ENCODE results near the gene GUCY1B1.

- TF ChIP-seq CTCF (IDR thresholded peaks at IDR 0.05; ENCODE audit: low read depth, low read length): no peak
- TF ChIP-seq POLR2A (IDR thresholded peaks at IDR 0.05; ENCODE audit: extremely low read depth, insufficient read length): no peak
Observed at GRCh38 chr4:155789982-155790381, 31.2 kb downstream of the GUCY1B1 start.
